GM21529 (cell line): ENCODE measurements around the gene RAD51AP1.
A peak's percentile ranks its signal among the peaks of the same experiment; 100 is the strongest.

Experiments used
- ATAC-seq: cut with Tn5 transposase; IDR thresholded peaks from one replicate; pipeline ENCODE4 v1.9.1; 2021; ENCODE audit not compliant: unreplicated experiment

Gene RAD51AP1

DNA sequence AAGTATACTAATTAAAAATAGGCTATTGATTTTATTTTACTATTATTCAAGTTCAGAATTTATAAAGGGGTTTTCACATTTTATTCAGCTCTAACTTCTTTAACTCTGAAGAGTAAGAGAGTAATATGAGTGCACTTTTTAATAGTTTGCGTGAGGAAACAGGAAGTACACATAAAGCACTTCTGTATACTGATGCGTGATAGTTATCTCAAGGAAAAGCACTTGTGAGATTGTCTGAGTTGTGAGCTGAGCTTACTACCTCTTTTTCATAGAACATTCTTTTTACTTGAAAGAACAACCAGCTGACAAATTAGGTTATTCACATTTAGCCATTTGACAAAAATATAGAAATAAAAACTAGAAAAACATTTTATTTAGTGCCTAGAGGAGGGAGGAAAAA, 1.9 kb downstream of the RAD51AP1 start:
- no peak for ATAC-seq

GRCh38 chr12:4545195-4545594, 6.5 kb downstream of the RAD51AP1 start:
- ATAC-seq: no peak

DNA sequence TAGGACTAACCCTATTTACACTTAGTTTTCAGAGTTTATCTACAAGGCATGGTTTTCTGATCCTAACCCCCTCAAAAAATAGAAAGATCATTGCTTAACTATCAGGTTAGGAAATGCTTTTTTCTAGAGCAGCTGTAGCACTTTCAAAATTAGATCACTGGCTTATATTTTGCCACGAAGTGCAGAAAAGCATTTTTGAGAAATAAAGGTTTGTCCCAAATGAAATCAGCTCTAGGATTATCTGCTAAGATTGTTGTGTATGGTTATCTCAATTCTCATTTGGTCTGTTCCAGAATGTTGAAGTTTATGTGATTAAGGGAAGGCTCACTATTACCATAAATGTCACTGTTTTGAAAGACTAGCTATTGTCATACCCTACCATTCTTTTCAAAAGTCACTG, 13.5 kb downstream of the RAD51AP1 start:
- ATAC-seq: no peak

DNA sequence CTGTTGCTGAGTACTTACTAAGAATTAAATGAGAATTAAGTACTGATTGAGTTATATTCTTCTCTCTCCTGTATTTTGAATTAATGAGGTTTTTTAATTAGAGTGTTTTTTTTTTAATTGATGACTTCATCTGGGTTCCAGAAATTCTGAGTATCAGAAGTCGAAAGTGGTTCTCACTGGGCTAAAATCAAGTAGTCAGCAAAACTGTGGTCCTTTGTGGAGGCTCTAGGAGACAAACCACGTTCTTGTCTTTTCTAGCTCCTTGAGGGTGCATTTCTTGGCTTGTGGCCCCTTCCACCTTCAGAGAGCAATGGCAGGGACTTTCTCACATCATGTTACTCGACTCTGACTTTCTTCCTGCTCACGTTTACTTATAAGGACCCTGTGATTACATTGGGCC, 15.3 kb downstream of the RAD51AP1 start:
- no peak for ATAC-seq

GRCh38 chr12:4555804-4556203, 17.1 kb downstream of the RAD51AP1 start:
- no peak for ATAC-seq

- ATAC-seq: no peak
Observed at GRCh38 chr12:4556735-4557530, 18.2 kb downstream of the RAD51AP1 start.

DNA sequence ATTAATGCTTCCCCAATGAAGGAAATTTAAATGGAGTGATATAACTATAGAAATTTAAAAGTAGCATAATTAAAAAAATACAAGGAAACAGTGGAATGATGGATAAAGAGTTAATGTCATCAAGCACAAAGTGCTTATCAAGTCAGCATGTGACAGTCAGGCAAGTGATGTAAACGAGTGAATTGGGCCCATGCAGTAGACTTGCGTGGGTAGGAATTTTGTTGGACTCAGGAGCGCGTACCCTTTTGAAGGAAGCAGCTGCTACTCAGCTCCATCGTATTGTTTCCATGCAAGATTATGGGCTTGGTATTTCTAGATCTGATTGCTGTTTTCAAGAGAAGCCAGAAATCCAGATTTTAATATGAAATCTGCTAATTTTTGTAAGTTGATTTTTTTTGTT, 18.9 kb downstream of the RAD51AP1 start:
- no peak for ATAC-seq

DNA sequence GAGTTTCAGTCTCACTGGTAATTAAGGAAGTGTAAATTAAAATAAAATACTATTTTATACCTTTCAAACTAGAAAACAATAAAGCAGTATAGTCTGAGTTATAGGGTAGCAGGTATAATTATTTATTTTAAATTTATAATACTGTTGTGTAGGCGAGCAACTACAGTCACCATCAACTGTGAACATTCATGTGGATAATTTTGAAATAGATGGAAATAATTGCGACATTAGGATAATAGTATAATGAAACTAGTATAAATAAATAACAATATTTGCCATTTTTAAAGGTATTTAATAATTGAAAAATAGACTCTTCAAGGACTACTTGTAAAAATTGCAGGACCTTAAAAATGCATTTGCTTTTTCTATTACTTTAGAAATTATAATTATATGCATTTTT, 19.5 kb downstream of the RAD51AP1 start:
- ATAC-seq: no peak

GRCh38 chr12:4562034-4562657, 23.5 kb downstream of the RAD51AP1 start, which contains the start of gene DYRK4:
DYRK4 (plus strand) TSS chr12:4562208; CDS start chr12:4562246, 38 bp downstream.
- ATAC-seq: no peak

- no peak for ATAC-seq
Observed at GRCh38 chr12:4563336-4563735, 24.6 kb downstream of the RAD51AP1 start.

DNA sequence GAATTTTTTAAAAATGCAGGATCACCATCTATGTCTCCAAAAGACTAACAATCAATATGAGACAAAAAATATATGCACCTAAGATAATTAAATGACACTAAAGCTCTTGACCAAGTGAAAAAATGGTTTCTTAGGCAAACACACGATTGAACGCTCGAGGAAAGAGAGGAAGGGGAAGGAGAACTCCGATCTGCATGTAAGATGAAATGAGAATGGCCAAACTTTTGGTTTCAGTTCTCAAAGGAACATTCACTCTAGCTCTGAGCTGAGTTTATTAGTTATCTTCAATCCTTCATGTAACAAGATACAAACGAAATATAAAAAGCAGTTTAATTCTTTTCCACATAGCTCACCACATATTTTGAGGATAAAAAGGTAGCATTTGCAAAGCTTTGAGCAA, 26.1 kb downstream of the RAD51AP1 start:
- ATAC-seq: no peak

DNA sequence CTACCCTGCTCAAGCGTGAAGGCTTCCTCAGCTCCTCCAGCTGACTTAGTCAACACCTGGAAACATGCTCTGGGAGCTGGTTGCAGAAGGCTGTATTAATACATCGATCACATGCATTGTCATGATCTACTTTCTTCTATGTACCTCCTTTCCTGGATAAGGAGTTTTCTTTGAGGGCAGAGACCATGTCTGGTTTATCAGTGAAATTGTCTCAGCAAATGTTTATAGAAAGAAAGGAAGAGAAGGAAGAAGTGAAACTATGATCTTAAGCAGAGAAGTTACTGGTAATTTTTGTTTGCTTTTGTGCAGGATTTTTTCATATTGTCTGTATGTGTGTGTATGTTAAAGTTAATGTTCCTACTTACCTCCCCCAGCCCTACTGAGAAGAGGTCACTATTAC, 27.8 kb downstream of the RAD51AP1 start:
- ATAC-seq: no peak

DNA sequence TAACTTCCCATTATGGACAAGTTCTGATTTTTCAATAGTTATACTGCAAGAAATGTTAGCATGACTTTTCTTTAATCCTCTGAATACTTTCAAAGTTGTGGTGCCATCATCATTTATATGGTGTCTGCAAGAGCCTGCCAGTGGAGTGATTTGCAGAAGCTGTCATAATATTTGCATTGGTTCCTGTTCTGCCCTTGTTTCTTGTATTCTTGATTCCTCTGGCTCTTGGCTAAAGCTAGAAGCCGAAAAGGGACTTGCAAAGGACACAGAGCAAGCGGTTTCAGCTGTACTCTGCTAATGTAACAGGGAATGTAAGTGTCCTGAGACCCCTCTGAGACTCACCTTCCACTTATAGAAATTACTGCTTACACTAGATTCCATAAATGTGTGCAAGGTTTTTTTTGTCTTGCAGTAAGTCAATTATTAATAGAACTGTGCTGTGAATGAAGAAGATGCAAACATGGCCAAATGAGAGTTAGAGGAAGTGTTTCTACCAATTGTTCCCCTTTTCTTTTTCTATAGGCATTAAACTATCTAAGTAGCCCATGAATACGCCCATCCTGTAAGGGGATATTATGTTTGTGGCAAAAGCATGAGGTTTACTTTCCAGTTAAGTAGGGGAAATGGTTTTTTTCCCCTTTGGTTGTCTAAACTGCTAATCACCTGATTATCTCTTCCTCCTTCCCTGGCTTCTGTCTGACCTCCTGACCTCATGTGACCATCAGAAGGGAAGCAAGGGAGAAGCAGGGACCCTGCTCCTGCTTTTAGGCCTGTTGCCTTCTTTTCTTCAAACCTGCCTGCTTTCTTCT, 28.6 kb downstream of the RAD51AP1 start:
- peak; percentile 56 for ATAC-seq

DNA sequence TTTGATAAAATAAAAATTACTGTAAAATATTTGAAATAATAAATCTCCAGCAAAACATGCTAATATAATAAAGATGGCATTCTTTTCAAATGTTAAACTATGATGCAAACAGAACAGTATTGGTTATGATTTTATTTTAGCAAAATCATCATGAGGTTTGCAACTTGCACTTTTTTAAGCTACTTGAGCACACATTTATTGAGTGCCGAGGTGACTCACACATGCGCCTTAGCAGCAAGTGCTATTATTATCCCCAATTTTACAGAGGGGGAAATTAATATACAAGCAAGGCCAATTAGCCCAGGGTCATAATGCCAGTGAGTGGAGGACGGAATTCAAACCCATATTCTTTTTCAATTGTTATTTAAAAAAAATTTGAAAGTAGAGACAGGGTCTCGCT, 30.6 kb downstream of the RAD51AP1 start:
- ATAC-seq: no peak

- no peak for ATAC-seq
Observed at GRCh38 chr12:4572680-4573079, 34.0 kb downstream of the RAD51AP1 start.

- no peak for ATAC-seq
Observed at GRCh38 chr12:4579305-4580102, 40.8 kb downstream of the RAD51AP1 start.

DNA sequence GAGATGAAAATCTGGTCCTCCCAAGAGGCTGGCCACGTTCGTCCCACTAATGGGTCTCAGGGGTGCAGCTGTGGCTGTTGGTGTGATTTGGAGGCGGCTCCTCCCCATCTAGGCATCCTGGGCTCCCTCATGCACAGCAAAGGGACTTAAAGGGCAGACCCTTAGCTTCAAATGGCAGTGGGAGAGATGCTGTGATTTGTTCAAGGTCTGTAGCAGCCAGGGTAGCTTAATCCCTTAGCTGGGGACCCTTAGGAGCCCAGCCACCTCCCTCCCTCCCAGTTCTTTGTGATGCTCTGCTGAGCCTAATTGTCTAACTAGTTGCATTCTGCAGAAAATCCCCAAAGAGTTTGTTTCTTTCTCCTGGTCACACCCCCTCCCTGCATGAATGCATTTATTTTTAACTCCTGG, 41.6 kb downstream of the RAD51AP1 start:
- no peak for ATAC-seq

- no peak for ATAC-seq
Observed at GRCh38 chr12:4584281-4584680, 45.6 kb downstream of the RAD51AP1 start.

- no peak for ATAC-seq
Observed at GRCh38 chr12:4584896-4585295, 46.2 kb downstream of the RAD51AP1 start.

DNA sequence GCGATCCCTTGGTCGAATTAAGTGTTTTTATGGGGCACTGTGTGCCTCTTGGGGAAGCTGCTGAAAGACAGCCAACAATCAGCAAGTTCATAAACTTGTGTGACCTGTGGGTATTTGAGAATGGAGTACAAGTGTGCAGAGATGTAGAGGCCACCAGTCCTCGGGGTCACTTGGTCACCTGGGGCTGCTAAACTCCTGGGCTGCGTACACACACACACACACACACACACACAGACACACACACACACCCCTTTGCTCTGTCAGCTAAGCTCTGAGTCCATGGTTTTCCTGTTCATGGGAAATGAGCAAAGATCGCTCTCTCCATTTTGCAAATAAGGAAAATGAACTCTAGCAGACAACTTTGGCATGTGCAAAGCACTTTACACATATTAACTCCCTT, 47.8 kb downstream of the RAD51AP1 start:
- no peak for ATAC-seq

GRCh38 chr12:4587108-4587507, 48.4 kb downstream of the RAD51AP1 start:
- no peak for ATAC-seq
